PC-3 (cell line): ENCODE measurements around the gene RTF2. TPM values are rescaled to one million over a fixed set of nuclear protein-coding genes. Genes with fewer than 3 reads are reported as not detected.

Experiments used
- ATAC-seq: fragments of 200-7000 bp; cut with Tn5 transposase; 2 replicates; pipeline ENCODE4 v1.9.1; 2020; ENCODE audit warnings: mild to moderate bottlenecking, moderate library complexity
- BruUV-seq: library from RNA; stranded (reverse); fragments of 400-500 nt; replicated peaks from 2 replicates; lab custom pipeline; 2021; lab: Mats Ljungman, UMichigan
- CTCF ChIA-PET: fragments of 300-600 bp; sonication (Branson Sonifier 250); formaldehyde crosslinking; loops from one replicate; lab custom pipeline; 2022; ENCODE audit warnings: antibody characterized with exemption; lab: Charles Lee
- POLR2A ChIA-PET: fragments of 300-600 bp; sonication (Branson Sonifier 250); formaldehyde crosslinking; loops from one replicate; lab custom pipeline; 2022; ENCODE audit warnings: antibody characterized with exemption; ENCODE audit not compliant: unreplicated experiment; lab: Charles Lee
- DNase-seq: peaks from one replicate; pipeline ENCODE4 v3.0.0-alpha.2; 2015
- H2AFZ ChIP-seq: fragments of 300-600 bp; sonication (generic); 2 replicates; pipeline ENCODE4 v1.6.0; 2016; ENCODE audit warnings: antibody characterized with exemption, low read length
- H3F3A ChIP-seq: fragments of 300-600 bp; sonication (generic); one replicate; pipeline ENCODE4 v1.6.0; 2017; ENCODE audit warnings: antibody characterized with exemption, low read length, control low read depth, mild to moderate bottlenecking; ENCODE audit not compliant: unreplicated experiment
- H3K27ac ChIP-seq: fragments of 300-600 bp; sonication (generic); 2 replicates; pipeline ENCODE4 v1.5.1; 2016; ENCODE audit warnings: mild to moderate bottlenecking, low read length
- H3K27me3 ChIP-seq: fragments of 300-600 bp; sonication (generic); 2 replicates; pipeline ENCODE4 v1.6.1; 2016; ENCODE audit warnings: low read length, mixed read lengths
- H3K36me3 ChIP-seq: fragments of 300-600 bp; sonication (generic); 2 replicates; pipeline ENCODE4 v1.6.1; 2016; ENCODE audit warnings: low read depth, mixed run types, low read length, mixed read lengths
- H3K4me1 ChIP-seq: fragments of 300-600 bp; sonication (generic); 2 replicates; pipeline ENCODE4 v1.5.1; 2016; ENCODE audit warnings: low read length; ENCODE audit not compliant: insufficient read depth
- H3K4me2 ChIP-seq: fragments of 300-600 bp; sonication (generic); 2 replicates; pipeline ENCODE4 v1.6.0; 2016; ENCODE audit warnings: low read length
- H3K4me3 ChIP-seq: fragments of 300-600 bp; sonication (generic); 2 replicates; pipeline ENCODE4 v1.5.1; 2016; ENCODE audit warnings: mild to moderate bottlenecking, low read length, mixed read lengths
- H3K79me2 ChIP-seq: fragments of 300-600 bp; sonication (generic); 2 replicates; pipeline ENCODE4 v1.6.1; 2017; ENCODE audit warnings: low read length, mixed read lengths
- H3K9ac ChIP-seq: fragments of 300-600 bp; sonication (generic); 2 replicates; pipeline ENCODE4 v1.6.0; 2016; ENCODE audit warnings: mild to moderate bottlenecking, low read length
- H3K9me2 ChIP-seq: fragments of 300-600 bp; sonication (generic); replicated peaks from 2 replicates; pipeline ENCODE4 v1.6.1; 2016; ENCODE audit warnings: mixed run types, low read length, mixed read lengths
- H3K9me3 ChIP-seq: fragments of 300-600 bp; sonication (generic); 2 replicates; pipeline ENCODE4 v1.6.1; 2016; ENCODE audit warnings: low read length, mixed read lengths
- H4K20me1 ChIP-seq: fragments of 300-600 bp; sonication (generic); 2 replicates; pipeline ENCODE4 v1.6.1; 2016; ENCODE audit warnings: low read length, mixed read lengths
- EZH2 ChIP-seq: fragments of 300-600 bp; sonication (generic); IDR thresholded peaks from one replicate; pipeline ENCODE4 v1.6.1; 2017; ENCODE audit warnings: antibody characterized with exemption, mild to moderate bottlenecking, low read length; ENCODE audit not compliant: unreplicated experiment
- EZH2phosphoT487 ChIP-seq: fragments of 300-600 bp; sonication (generic); IDR thresholded peaks from 2 replicates; pipeline ENCODE4 v1.6.1; 2018; ENCODE audit warnings: mild to moderate bottlenecking, antibody characterized with exemption, low read length, borderline replicate concordance
- intact Hi-C: fragments of 100-400 bp; cut with micrococcal nuclease; formaldehyde crosslinking; loops from 2 replicates; pipeline ENCODE4 v1.9.0; 2023
- total RNA-seq: library from RNA; depleted of rRNA; stranded (reverse); fragments of >200 nt; gene quantifications from 2 replicates; pipeline ENCODE4 v1.2.3, GENCODE V29; 2014
- TF ChIP-seq, protein P1 (sequence below): fragments of 300-600 bp; sonication (generic); conservative IDR thresholded peaks from 2 replicates; pipeline ENCODE4 v1.5.1; 2017; ENCODE audit warnings: antibody characterized with exemption, low read depth, mild to moderate bottlenecking, low read length

RTF2 gene
- total RNA-seq, 1 experiment from 2014 or later, result 122 TPM

DNA sequence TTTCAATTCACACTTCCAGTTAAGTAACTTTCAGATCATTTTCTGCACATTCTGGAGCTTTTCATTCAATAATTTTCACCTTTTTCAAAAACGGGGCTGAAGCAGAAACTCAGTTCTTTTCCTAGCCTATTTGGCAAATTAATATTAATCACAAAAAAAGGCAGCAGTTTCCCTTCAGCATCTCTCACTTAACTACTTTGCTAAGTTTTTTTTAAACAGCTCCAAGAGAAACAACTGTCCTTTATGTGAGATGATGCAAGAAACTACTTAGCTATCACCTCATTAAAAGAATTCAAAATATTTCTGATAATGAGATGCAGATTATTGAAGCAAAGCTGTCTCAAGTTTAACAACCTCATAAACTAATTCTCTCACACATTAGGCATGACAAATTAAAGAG lies 44.5 kb upstream of the RTF2 start:
- H3F3A ChIP-seq, result no peaks in the 10 kb centered on the region
- no peak overlapping the region for H3K4me2 ChIP-seq
- H3K4me1 ChIP-seq, result peaks cover 23% of the 10 kb centered on the region
- no peaks in the 10 kb centered on the region for H4K20me1 ChIP-seq
- no peaks in the 10 kb centered on the region for H3K79me2 ChIP-seq
- no peaks in the 10 kb centered on the region for H3K9me2 ChIP-seq
- ChIA-PET POLR2A (no interaction called here), CTCF (no interaction called here)
- H3K4me3 ChIP-seq, result no peak overlapping the region
- TF ChIP-seq, protein P1, sequence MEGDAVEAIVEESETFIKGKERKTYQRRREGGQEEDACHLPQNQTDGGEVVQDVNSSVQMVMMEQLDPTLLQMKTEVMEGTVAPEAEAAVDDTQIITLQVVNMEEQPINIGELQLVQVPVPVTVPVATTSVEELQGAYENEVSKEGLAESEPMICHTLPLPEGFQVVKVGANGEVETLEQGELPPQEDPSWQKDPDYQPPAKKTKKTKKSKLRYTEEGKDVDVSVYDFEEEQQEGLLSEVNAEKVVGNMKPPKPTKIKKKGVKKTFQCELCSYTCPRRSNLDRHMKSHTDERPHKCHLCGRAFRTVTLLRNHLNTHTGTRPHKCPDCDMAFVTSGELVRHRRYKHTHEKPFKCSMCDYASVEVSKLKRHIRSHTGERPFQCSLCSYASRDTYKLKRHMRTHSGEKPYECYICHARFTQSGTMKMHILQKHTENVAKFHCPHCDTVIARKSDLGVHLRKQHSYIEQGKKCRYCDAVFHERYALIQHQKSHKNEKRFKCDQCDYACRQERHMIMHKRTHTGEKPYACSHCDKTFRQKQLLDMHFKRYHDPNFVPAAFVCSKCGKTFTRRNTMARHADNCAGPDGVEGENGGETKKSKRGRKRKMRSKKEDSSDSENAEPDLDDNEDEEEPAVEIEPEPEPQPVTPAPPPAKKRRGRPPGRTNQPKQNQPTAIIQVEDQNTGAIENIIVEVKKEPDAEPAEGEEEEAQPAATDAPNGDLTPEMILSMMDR, result no peak
- TF ChIP-seq EZH2, result no peak
- TF ChIP-seq EZH2phosphoT487, result no peak
- no peak for DNase-seq
- H3K9me3 ChIP-seq, result no peaks in the 10 kb centered on the region
- BruUV-seq, result no TSS peak
- intact Hi-C loops, result no loop called here
- no peak overlapping the region for H2AFZ ChIP-seq
- no peaks in the 10 kb centered on the region for H3K27me3 ChIP-seq
- no peak overlapping the region for H3K9ac ChIP-seq
- H3K36me3 ChIP-seq, result no peaks in the 10 kb centered on the region
- no peak overlapping the region for H3K27ac ChIP-seq
- no peak for ATAC-seq

DNA sequence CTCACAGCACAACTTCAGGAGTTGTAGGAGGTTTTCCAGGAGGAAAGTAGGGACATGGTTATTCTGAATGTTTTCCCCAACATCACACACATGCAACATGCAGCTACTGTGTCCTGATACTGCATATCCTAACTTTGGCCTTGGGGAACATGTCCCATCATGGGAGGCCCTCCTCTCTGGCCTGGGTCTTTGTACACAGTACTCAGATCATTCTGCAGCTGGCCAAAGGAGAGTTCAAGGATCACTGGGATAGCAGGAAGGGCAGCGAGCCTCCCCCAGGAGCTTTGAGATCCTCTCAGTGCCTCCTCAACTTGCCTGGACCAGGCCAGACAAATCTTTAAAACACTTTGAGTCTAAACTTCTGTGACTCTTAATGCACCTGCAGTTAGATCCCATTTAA lies 43.5 kb upstream of the RTF2 start:
- Histone ChIP-seq H4K20me1 (no peaks in the 10 kb centered on the region), H3K36me3 (no peaks in the 10 kb centered on the region), H3K4me1 (peaks cover 18% of the 10 kb centered on the region), H3K4me2 (no peak overlapping the region), H3K27me3 (no peaks in the 10 kb centered on the region), H3K9me2 (no peaks in the 10 kb centered on the region), H3K4me3 (no peak overlapping the region), H3K27ac (no peak overlapping the region), H3K79me2 (no peaks in the 10 kb centered on the region), H2AFZ (no peak overlapping the region), H3K9ac (no peak overlapping the region), H3K9me3 (no peaks in the 10 kb centered on the region), H3F3A (no peaks in the 10 kb centered on the region)
- ChIA-PET POLR2A (no interaction called here), CTCF (no interaction called here)
- ATAC-seq, result no peak
- TF ChIP-seq, protein P1, result no peak
- TF ChIP-seq EZH2, result no peak
- TF ChIP-seq EZH2phosphoT487, result no peak
- intact Hi-C loops, result no loop called here
- BruUV-seq, result no TSS peak
- DNase-seq, result no peak

DNA sequence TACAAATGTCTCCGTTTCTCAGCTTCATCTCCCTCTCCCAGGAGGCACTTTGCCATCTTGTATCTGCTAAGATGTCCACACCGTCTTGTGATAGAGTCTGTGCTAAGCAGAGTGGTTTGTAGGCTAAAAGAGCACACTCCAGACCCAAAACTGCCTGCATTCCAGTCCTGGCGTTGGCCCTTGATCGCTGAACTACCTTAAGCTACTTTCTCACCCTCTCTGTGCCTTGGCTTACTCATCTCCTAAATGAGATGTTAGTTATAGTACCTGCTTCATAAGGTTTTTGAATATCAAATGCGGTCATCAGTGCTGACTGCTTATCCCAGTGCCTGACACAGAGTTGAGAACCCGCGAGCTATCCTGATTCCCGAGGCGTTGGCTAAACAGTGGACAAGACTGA lies 42.4 kb upstream of the RTF2 start:
- ChIA-PET POLR2A (no interaction called here), CTCF (no interaction called here)
- Histone ChIP-seq H3K27ac (no peak overlapping the region), H3K4me1 (peaks cover 18% of the 10 kb centered on the region), H4K20me1 (no peaks in the 10 kb centered on the region), H3K4me3 (no peak overlapping the region), H3K27me3 (no peaks in the 10 kb centered on the region), H3K9me2 (no peaks in the 10 kb centered on the region), H2AFZ (no peak overlapping the region), H3K9ac (no peak overlapping the region), H3K9me3 (no peaks in the 10 kb centered on the region), H3K79me2 (no peaks in the 10 kb centered on the region), H3K36me3 (no peaks in the 10 kb centered on the region), H3F3A (no peaks in the 10 kb centered on the region), H3K4me2 (no peak overlapping the region)
- DNase-seq (no peak), ATAC-seq (no peak)
- TF ChIP-seq, protein P1, result no peak
- no peak for TF ChIP-seq EZH2
- no peak for TF ChIP-seq EZH2phosphoT487
- no TSS peak for BruUV-seq
- intact Hi-C loops, result no loop called here
